ENCODE measurements around the gene CRYL1.

- TF ChIP-seq NFE2L2 (IDR thresholded peaks at IDR 0.05; ENCODE audit: low read length) (no peak), SUZ12 (IDR thresholded peaks at IDR 0.05; ENCODE audit: low read depth, low read length) (no peak), NPAS2 (CRISPR knock-in tag; IDR thresholded peaks at IDR 0.05; ENCODE audit: borderline replicate concordance) (no peak), ATF4 (CRISPR knock-in tag; IDR thresholded peaks at IDR 0.05) (no peak), HHEX (CRISPR knock-in tag; IDR thresholded peaks at IDR 0.05) (no peak), KAT8 (CRISPR knock-in tag; IDR thresholded peaks at IDR 0.05) (no peak), ZNF768 (CRISPR knock-in tag; IDR thresholded peaks at IDR 0.05) (no peak)
Observed at GRCh38 chr13:20399515-20399914, 126.1 kb downstream of the CRYL1 start.

Measured in HepG2 (cell line).